ENCODE data around the gene DNAJC27. TPM values are rescaled to one million over a fixed set of nuclear protein-coding genes. Genes with fewer than 3 reads are reported as not detected.

The DNAJC27 gene
- total RNA-seq, 3 donors from 2014 or later (not counting 1 experiment from before 2014, with no cell fraction given) = 14.1 to 19.7 (median 16.6) TPM

- no peak overlapping the region for H3K4me3 Mint-ChIP-seq
- H3K4me3 ChIP-seq (ENCODE audit: low read length) = no peak overlapping the region
- no peak for DNase-seq
- no peak for TF ChIP-seq CTCF (IDR thresholded peaks at IDR 0.05)
- H3K27me3 Mint-ChIP-seq (ENCODE audit: low read depth in 2 of 2) = peaks cover 18 to 21% of the 10 kb centered on the region in 2 donors
- H3K27me3 ChIP-seq (ENCODE audit: control insufficient read depth, insufficient read depth, low read length) = no peaks in the 10 kb centered on the region
- 37% methylated on average over 3 of the region's 3 CpGs for WGBS (ENCODE audit: insufficient coverage)
- H3K9me3 ChIP-seq (ENCODE audit: control insufficient read depth, insufficient read depth, low read length) = no peaks in the 10 kb centered on the region
- intact Hi-C loops (cut with micrococcal nuclease) = no loop called here
- H3K27ac Mint-ChIP-seq = no peak overlapping the region
- H3K4me1 ChIP-seq (ENCODE audit: control insufficient read depth, insufficient read depth, low read length) = no peaks in the 10 kb centered on the region
- no peaks in the 10 kb centered on the region for H3K36me3 ChIP-seq (ENCODE audit: control insufficient read depth, insufficient read depth, low read length)
- no peaks in the 10 kb centered on the region for H3K4me1 Mint-ChIP-seq
- no peaks in the 10 kb centered on the region for H3K36me3 Mint-ChIP-seq
- no peaks in the 10 kb centered on the region for H3K9me3 Mint-ChIP-seq
- ATAC-seq = no peak
- H3K27ac ChIP-seq (ENCODE audit: low read length) = no peak overlapping the region
Measured at GRCh38 chr2:24986372-24986771, 14.6 kb upstream of the DNAJC27 start.

GRCh38 chr2:24985511-24985910, 13.8 kb upstream of the DNAJC27 start:
- Mint-ChIP-seq H3K27me3 (ENCODE audit: low read depth in 2 of 2) (peaks cover 18 to 20% of the 10 kb centered on the region in 2 donors), H3K27ac (no peak overlapping the region), H3K4me3 (no peak overlapping the region), H3K36me3 (no peaks in the 10 kb centered on the region), H3K4me1 (no peaks in the 10 kb centered on the region), H3K9me3 (no peaks in the 10 kb centered on the region)
- H3K4me3 ChIP-seq (ENCODE audit: low read length) = no peak overlapping the region
- 85% methylated on average over 8 of the region's 8 CpGs for WGBS (ENCODE audit: insufficient coverage)
- no peaks in the 10 kb centered on the region for H3K27me3 ChIP-seq (ENCODE audit: control insufficient read depth, insufficient read depth, low read length)
- H3K9me3 ChIP-seq (ENCODE audit: control insufficient read depth, insufficient read depth, low read length) = no peaks in the 10 kb centered on the region
- intact Hi-C loops (cut with micrococcal nuclease) = no loop called here
- H3K36me3 ChIP-seq (ENCODE audit: control insufficient read depth, insufficient read depth, low read length) = no peaks in the 10 kb centered on the region
- TF ChIP-seq CTCF (IDR thresholded peaks at IDR 0.05) = no peak
- ATAC-seq (no peak), DNase-seq (no peak)
- H3K27ac ChIP-seq (ENCODE audit: low read length) = no peak overlapping the region
- H3K4me1 ChIP-seq (ENCODE audit: control insufficient read depth, insufficient read depth, low read length) = no peaks in the 10 kb centered on the region

- Histone ChIP-seq H3K4me3 (ENCODE audit: low read length) (no peak overlapping the region), H3K36me3 (ENCODE audit: control insufficient read depth, insufficient read depth, low read length) (no peaks in the 10 kb centered on the region), H3K9me3 (ENCODE audit: control insufficient read depth, insufficient read depth, low read length) (no peaks in the 10 kb centered on the region), H3K4me1 (ENCODE audit: control insufficient read depth, insufficient read depth, low read length) (no peaks in the 10 kb centered on the region), H3K27ac (ENCODE audit: low read length) (no peak overlapping the region), H3K27me3 (ENCODE audit: control insufficient read depth, insufficient read depth, low read length) (no peaks in the 10 kb centered on the region)
- Mint-ChIP-seq H3K9me3 (no peaks in the 10 kb centered on the region), H3K4me3 (no peak overlapping the region), H3K36me3 (no peaks in the 10 kb centered on the region), H3K27ac (no peak overlapping the region), H3K4me1 (no peaks in the 10 kb centered on the region), H3K27me3 (ENCODE audit: low read depth in 2 of 2) (peaks cover 16 to 18% of the 10 kb centered on the region in 2 donors)
- WGBS (ENCODE audit: insufficient coverage) = 23% methylated on average over 8 of the region's 8 CpGs
- TF ChIP-seq CTCF (IDR thresholded peaks at IDR 0.05) = no peak
- DNase-seq = no peak
- no peak for ATAC-seq
- intact Hi-C loops (cut with micrococcal nuclease) = no loop called here
Measured at GRCh38 chr2:24984912-24985311, 13.2 kb upstream of the DNAJC27 start.

- H3K36me3 Mint-ChIP-seq = no peaks in the 10 kb centered on the region
- H3K4me3 Mint-ChIP-seq = no peak overlapping the region
- no peaks in the 10 kb centered on the region for H3K4me1 ChIP-seq (ENCODE audit: control insufficient read depth, insufficient read depth, low read length)
- H3K36me3 ChIP-seq (ENCODE audit: control insufficient read depth, insufficient read depth, low read length) = no peaks in the 10 kb centered on the region
- WGBS (ENCODE audit: insufficient coverage) = 79% methylated on average over 3 of the region's 3 CpGs
- no peak overlapping the region for H3K27ac ChIP-seq (ENCODE audit: low read length)
- H3K27ac Mint-ChIP-seq = no peak overlapping the region
- no peaks in the 10 kb centered on the region for H3K4me1 Mint-ChIP-seq
- no peak for TF ChIP-seq CTCF (IDR thresholded peaks at IDR 0.05)
- H3K27me3 Mint-ChIP-seq (ENCODE audit: low read depth in 2 of 2) = peaks cover 10 to 18% of the 10 kb centered on the region in 2 donors
- no peaks in the 10 kb centered on the region for H3K9me3 Mint-ChIP-seq
- intact Hi-C loops (cut with micrococcal nuclease) = no loop called here
- H3K27me3 ChIP-seq (ENCODE audit: control insufficient read depth, insufficient read depth, low read length) = no peaks in the 10 kb centered on the region
- H3K9me3 ChIP-seq (ENCODE audit: control insufficient read depth, insufficient read depth, low read length) = no peaks in the 10 kb centered on the region
- no peak for ATAC-seq
- no peak overlapping the region for H3K4me3 ChIP-seq (ENCODE audit: low read length)
- no peak for DNase-seq
Measured at GRCh38 chr2:24981411-24982136, 9.8 kb upstream of the DNAJC27 start.

All from natural killer cell (primary cell).